NCI-H2171 (cell line): ENCODE data around the gene FOXI2.

Source experiments
- DNase-seq: peaks from one replicate; lab custom pipeline; 2025; lab: John Stamatoyannopoulos, UW

The FOXI2 gene

DNA sequence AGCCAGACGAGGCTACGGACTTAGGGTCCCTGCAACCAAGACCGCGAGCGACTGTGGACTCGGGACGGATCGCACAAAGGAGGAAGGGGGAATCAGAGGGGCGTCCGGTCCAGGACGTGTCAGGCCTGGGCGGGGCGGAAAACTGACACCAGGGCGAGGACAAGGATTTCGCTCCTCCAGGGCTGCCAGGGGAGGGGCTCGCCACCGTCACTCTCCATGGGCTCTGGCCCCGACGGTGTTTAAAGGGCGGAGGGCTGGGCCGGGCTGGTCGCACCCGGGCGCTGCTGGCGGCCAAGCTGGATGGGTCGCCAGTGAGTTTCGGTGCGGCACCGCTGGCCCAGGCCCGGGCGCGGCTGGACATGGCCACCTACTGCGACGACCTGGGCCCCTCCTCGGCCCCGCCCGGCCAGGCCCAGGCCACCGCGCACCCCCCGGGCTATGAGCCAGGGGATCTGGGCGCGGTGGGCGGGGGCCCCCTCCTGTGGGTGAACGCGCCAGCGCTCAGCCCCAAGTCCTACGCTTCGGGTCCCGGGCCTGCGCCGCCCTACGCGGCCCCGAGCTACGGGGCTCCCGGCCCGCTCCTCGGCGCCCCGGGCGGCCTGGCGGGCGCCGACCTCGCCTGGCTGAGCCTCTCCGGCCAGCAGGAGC lies at the start of gene FOXI2:
TSS of gene FOXI2 (plus strand) at position 271 of the 648 bp plus-strand sequence. CDS start at position 360, 89 bp downstream.
- DNase-seq: no peak

DNA sequence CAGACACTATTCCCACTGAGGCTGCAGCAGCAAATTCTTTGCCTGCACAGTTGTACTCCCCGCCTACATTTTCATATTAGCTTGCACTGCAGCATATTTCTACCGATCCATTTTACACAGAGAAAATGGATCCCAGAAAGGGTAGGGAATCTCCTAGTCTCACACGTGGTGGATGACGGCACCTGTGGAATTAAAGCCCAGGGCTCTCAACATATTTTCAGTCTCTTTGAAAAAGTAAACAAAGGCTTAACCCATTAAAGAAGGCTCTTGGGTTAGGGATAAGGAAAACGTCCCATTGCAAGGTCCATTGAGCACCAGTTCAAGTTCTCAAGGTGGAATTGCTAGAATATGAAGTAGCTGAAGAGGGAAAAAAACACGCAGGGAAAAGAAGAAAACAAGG lies 49.4 kb upstream of the FOXI2 start:
- DNase-seq: no peak

DNA sequence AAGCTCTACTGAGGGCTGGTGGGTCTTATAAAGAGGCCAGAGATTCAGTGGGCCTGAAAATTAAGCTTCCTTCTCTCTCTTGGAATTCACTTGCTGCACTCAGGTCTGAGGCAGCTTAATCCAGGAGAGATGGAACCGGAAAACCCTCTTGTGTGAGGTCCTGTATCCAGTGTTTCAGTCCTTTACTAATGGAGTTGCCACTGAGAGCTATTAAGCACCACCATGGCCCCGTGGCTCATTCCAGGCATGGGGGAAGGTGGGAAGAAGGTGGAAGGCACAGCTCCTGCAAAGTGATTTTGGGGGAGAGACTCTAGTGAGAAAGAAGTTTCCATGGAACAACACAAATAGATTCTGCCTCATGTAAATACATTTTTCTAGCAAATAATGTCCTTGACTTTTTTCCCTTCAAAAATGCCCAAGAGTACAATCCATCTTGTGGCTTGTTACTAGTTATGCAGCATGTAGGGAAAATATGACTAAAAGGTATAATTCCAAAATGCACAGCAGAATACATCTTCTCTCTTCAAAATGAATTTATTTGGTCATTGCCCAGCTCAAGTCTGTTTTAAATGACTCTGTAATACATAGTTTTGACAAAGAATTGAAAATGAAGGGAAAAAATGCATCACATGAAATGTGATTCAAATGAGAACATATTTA lies 46.7 kb upstream of the FOXI2 start:
- DNase-seq: no peak

DNA sequence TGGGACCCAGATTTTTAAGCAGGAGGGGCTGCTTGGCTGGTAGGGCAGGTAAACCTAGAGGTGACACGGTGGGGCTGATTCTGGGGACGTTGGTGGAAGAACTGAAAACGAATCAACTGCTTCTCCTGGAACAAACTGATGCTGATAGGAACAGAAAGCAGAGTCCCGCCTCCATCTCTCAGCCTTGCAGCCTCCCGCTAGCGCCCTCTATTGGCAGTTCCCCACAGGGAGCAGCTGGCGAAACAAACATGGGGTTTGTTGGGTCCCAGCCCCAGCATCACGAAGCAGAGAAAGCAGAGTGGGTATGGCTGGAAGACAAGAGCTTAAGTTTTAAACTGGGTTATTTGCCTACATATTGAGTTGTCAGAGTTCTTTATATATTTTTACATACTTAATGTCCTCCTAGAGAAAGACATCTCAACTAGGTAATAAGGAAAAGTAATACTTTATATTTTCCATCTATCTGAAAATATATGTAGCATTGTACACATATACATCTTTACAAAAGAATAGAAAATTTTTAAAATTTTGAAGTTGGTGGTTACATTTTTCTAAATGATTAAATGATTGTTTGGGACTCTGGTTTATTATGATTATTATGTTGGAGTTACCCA lies 42.3 kb upstream of the FOXI2 start:
- no peak for DNase-seq

DNA sequence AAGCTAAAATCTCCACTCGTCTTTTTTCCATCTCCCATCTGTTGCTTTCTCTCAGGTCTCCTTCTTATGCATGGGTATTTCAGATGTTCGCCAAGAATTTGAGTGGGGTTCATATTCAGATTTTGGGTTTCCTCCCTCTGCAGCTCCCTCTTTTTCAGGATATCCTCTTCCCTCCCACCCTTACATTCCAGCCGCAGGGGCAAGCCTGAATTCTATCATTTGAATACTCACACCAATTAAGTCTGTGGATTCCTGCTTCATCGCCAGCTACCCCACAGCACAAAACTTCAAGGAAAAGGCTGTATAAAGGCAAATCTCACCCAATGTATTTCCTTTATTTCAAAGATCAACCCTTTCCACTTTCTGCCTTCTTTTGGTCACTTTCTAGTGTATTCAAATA lies 41.6 kb upstream of the FOXI2 start:
- no peak for DNase-seq

DNA sequence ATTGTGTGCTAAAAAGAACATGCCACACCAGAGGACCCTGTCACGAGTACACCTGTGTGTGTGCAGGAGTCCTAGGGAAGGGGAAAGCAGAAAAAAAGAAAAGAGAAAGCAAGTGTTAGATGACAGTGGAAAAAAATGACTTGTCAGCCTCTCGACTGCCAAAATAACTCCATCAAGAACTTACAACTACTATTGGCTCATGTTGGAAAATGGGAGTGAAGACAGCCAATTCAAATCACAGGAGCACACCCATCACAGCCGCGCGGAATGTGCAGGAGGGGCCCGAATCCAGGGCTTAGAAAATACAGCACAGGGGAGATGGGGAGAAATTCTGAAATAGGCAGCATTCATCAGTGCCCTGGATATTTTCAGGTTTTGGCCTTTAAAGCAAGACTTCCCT lies 38.1 kb upstream of the FOXI2 start:
- DNase-seq: no peak

DNA sequence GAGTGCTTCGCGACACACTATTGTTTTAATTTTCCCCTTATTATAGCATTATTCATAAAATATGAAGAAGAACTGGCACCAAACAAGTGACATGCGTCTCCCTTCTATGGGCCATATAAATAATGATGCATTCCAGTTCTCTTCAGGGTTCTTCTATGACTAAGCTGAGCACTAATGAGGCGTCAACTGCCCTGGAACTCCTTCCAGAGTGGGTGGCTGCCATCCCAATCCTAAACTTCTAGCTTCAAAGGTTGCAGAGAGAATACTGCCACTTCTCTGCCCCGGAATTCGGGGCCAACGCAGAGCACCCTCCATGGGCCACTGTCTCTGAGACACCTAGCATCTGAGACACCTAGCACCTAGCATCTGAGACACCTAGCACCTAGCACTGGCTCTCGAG lies 37.7 kb upstream of the FOXI2 start:
- DNase-seq: no peak

DNA sequence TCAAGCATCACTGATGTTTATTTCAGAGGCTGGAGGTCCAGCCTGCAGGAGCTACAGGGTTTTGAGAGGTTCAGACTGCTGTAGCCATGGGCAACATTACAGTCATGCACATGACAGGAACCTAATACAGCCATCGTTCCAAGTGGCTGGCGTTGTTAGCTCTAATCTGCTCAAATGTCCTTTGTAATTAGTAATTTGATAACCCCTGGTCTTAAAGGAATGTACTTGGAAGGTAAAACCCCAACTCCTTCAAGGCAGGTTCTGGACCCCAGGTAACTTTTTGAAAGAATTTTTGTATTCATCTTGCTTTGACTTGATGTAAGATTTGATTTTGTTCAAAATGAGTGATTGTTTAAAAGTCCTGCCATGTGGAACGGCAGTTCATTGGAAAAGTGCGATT lies 34.7 kb upstream of the FOXI2 start:
- DNase-seq: no peak

DNA sequence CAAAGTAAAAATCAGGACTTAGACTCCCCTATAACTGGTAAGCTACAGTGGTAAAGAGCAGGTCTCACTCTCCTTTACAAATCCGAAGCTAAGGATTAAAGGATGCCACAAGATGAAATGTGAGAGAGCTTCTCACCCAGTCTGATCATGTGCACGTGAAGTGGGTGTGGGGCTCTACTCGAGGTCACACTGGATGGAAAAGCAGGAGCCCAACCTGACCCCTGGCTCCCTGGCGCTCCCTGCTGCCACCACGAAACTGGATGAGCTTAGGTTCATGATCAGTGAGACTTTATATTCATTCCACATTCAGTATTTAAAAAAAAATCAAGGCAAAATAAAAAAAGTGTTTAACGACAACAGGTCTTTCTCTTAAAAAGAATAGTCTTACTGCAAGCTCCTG lies 21.7 kb upstream of the FOXI2 start:
- DNase-seq: no peak

DNA sequence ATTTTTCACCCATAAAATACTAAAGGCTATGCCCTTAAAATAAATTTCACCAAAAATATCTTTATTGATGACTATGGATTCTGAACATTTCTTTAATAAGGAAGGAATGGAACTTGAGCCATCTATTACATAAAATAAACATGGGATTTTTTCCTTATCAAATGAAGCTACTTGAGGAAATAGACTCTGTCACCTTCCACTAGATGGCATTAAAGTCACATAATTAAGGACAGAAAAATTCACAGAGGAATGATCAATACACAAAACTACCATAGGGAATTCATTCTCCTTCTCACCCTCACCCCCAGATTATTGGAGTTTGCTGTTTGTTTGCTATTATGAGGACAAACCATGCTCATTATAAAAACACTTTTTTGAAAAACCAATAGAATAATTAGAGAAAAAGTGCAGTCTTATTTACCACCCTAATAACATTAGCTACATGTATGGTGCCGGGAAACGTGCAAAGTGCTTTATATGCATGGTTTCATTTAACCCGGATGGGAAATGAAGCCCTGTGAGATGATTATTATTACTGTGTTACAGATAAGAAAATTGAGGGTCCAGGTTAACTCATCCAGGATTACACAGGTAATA lies 21.1 kb upstream of the FOXI2 start:
- DNase-seq: no peak

DNA sequence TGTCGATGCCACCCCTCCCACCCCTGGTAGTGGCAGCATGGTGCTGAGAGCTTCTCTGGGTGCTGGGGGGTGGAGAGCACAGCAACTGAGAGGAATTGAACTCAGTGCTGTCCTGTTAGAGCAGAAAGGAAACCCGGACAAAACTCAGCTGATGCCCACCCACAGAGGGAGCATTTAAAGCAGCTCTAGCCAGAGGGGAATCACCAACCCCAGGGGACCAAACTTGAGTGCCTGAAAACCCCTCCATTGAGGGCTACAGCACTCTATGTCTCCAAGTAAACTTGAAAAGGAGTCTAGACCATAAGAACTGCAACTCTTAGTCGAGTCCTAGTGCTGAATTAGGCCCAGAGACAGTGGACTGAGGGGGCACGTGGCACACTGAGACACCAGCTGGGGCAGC lies 16.8 kb upstream of the FOXI2 start:
- DNase-seq: no peak

DNA sequence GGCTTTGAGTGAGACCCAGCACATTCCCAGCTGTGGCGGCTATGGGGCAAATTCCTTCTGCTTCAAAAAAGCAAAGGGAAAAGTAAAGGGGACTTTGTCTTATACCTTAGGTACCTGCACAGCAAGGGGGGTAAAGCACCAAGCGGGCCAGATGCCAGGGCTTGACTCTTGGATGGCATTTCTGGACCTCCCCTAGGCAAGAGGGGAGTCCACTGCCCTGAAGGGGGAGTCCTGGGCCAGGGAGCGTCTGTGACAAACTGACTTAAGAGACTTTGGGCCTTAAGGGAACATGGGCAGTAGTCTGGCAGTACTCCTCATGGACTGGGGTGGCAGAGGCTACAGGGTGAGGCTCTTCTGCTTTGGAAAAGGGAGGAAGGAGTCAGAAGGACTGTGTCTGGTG lies 16.1 kb upstream of the FOXI2 start:
- DNase-seq: no peak

DNA sequence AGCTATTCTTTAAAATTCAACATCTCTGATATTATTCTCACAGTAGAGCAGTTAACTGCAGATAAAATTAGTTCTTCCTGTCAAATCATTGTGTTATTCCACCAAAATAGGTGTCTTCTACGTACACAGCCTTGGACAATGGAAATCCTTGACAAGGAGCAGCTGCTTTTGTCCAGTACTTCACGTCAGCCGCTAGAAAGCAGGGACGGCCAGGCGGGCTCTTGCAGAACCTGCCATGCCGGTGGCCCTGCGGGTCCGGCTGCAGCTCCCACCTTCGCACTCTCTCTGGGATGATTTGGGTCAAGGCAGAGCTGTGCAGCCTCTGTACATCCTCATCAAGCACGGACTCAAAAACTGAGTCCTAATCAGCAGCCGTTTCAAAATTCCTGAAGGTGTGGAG lies 2.2 kb upstream of the FOXI2 start:
- DNase-seq: no peak

DNA sequence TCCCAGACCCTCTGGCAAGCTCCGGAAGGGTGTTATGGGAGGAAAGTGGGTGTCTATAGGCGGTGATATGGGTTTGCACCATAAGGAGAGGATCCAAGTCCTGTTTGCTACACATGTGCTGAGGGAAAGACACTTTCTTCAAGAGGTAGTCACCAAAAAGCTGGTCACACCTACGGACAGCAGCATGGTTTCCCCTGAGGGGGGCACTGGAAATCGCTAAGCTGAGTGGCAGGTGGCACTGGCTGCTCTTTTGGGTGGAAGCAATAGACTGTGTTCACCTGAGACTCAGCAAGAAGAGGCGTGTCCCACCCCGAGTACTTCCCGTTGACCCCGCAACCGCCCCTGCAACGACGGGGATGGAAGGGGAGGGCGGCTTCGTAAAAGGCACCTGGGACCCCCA lies 1.8 kb upstream of the FOXI2 start:
- no peak for DNase-seq

DNA sequence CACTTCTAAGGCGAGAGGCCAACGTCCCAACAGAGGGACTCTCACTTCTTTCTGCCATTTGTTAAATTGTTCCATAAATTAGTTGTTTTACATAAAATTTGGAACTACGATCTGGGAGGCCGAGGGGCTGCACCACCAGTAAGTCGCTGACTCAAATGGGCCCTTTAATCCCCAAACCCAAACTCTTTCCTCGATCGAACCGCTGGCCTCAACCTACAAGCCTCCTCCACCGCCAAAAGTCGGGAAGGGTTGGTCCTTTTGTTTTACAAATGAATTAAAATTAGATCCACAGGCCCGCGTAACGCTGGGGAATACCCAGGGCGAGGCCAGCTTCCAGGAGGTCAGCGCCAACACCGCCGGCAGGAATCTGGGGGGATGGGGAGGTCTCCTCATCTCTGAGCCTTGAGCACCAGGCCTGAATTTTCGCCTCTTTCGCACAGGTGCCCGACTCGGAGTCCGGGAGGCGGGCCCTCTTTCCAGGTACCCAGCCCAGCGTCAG lies 1.2 kb upstream of the FOXI2 start:
- DNase-seq: no peak

DNA sequence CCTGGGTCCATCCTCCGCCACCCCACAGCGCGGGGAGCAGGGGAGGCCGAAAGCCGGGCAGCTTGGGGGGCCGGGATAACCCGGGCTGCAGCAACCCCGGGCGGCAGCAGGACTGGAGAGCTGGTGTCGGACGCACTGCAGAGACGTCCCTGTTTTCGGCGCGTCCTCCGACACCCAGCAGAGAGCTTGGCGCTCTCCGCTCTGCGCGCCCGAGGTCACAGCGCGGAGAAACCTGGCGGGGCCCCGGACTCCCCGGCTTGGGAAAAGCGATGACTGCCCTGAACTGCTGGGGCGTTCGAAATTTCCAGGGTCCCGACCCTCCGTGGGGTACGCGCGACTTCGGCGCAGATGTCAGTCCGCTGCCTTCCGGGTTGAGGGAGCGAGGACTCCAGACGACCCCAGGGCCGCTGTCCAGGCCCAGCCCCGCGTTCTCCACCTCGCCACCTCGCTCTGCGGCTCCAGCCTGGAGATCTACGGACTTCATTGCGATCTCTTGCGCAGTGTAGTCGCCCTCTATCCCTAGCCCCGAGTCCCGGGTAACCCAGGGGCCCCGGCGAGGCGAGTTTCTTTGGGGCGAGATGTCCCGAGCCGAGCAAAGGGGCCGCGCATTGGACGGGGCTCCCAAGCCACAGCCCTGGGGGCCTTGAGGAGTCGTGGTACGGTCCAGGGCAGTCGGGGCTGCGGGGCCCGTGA lies 617 bp upstream of the FOXI2 start:
- no peak for DNase-seq

DNA sequence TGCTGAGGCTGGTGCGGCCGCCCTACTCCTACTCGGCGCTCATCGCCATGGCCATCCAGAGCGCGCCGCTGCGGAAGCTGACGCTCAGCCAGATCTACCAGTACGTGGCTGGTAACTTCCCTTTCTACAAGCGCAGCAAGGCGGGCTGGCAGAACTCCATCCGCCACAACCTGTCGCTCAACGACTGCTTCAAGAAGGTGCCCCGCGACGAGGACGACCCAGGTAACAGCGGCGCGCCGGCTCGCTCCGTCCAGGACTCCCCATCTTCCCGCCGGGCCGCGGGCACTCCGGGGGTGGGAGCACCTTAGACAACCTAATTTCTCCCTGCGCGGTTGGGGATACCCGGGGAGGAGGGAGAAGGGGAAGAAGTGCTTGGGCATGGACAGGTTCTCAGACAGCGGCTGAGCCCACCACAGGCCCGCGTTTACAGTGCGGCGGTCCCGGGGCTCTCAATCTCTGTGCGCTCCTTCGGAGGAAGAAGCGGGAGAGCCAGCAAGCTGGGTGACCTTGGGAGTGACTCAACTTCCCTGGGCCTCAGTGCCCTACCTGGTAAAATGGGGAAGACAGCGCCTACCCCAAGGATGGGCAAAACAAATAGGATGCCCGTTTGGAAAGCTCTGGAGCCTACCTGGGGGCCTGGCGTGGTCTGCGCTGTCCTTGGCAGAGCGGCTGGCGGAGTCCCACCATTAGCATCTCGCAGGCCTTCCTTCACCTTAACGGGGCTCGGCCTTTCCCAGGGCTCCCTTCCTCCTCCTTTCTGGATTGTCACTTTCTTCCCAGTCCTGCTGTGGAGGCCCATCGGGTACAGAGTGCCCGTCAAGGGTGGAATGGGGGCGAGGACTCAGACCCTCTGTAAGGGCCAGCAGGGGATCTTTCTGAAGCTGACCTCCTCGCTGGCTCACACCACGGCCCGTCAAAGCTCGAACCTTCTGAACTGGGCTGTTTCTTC lies 852 bp downstream of the FOXI2 start:
- DNase-seq: no peak

DNA sequence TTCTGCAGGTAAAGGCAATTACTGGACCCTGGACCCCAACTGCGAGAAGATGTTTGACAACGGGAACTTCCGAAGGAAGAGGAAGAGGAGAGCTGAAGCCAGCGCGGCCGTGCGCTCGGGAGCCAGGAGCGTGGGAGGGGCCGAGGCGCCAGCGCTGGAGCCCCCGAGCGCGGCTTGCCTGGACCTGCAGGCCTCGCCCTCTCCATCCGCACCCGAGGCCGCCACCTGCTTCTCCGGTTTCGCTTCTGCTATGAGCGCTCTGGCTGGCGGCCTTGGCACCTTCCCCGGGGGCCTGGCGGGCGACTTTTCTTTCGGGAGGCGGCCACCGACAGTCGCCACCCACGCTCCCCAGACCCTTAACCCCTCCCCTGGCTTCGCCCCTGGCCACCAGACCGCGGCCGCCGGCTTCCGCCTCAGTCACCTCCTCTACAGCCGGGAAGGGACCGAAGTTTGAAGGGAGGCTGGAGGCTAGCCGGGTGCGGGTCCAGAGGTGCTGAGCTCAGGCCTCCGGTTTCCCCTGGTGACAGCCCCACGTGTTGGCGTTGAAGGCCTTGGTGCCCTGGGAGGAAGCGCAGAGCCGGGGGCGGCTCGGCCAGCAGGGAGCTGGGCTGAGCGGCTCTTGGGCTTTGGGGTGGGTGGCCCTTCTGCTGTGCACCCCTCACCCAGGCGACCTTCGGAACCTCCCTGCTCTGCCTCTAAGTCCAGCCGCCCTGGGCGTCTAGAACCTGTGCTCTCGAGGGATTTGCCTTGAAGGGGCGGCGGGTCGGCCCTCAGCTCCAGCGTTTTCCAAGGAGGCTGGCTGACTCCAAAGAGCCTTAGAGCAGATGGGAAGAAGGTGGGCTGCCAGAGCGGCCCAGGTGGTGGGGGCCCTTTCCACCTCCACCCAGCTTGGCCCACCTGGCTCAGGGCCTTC lies 1.8 kb downstream of the FOXI2 start:
- no peak for DNase-seq

DNA sequence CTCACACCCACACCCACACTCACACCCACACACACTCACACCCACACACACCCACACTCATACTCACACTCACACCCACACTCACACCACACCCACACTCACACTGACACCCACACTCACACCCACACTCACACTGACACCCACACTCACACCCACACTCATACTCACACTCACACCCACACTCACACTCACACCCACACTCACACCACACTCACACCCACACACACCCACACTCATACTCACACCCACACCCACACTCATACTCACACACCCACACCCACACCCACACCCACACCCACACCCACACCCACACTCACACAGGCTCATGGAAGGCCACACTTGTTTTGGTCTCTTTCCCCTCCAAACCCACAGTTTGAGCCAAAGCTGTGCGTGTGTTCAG lies 2.9 kb downstream of the FOXI2 start:
- DNase-seq: no peak

DNA sequence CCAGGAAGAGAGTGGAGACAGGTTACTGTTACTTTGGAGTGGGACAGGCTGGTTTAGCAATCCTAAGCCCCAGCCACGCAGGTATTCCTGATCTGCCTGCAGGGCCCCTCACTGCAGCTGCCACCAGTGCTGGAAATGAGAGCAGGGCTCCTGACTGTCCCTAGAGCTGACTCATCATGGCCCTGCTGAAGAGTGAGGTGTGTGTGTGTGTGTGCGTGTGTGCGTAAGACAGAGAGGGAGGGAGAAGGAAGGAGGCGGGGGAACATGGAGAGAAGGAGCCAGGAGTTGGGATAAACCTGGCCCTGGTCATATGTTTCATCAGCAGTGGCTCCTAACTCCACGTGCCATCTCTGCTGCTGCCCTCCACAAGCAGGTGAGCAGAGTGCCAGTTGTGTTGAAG lies 3.6 kb downstream of the FOXI2 start:
- no peak for DNase-seq
